K562 (cell line): ENCODE data around the gene CLCN6. TPM values are rescaled to one million over a fixed set of nuclear protein-coding genes. Genes with fewer than 3 reads are reported as not detected.

Experiments used
- CC2D1A ChIP-seq: fragments of 450-650 bp; IDR thresholded peaks from 2 replicates; pipeline ENCODE4 v1.6.1; 2017; ENCODE audit warnings: mild to moderate bottlenecking
- ETV1 ChIP-seq: fragments of 450-650 bp; conservative IDR thresholded peaks from 2 replicates; pipeline ENCODE4 v1.6.1; 2016; ENCODE audit warnings: missing genetic modification characterization, control low read depth, low read depth, missing compliant biosample characterization
- GABPB1 ChIP-seq: sonication (generic); formaldehyde crosslinking; IDR thresholded peaks from 2 replicates; pipeline ENCODE4 v1.8.0; 2022; ENCODE audit warnings: mild to moderate bottlenecking, missing genetic modification reagents
- HNRNPK ChIP-seq: fragments of 200-400 bp; formaldehyde crosslinking; IDR thresholded peaks from one replicate; pipeline ENCODE4 v1.6.1; 2018; ENCODE audit warnings: mild to moderate bottlenecking, low read depth, low read length; ENCODE audit not compliant: poor library complexity, severe bottlenecking
- HSF4 ChIP-seq: fragments of 250-450 bp; sonication (Bioruptor Pico); IDR thresholded peaks from 2 replicates; pipeline ENCODE4 v2.1.2; 2022; ENCODE audit warnings: mild to moderate bottlenecking, moderate library complexity, borderline replicate concordance
- MTA2 ChIP-seq: fragments of 450-650 bp; IDR thresholded peaks from 2 replicates; pipeline ENCODE4 v1.6.1; 2016; ENCODE audit warnings: low read depth
- MYNN ChIP-seq, 2 experiments: sonication (generic); formaldehyde crosslinking in 1 of 2; IDR thresholded peaks; 2 replicates each; pipeline versions ENCODE4 v1.5.0 to v1.6.1; 2016 to 2020; ENCODE audit warnings: antibody characterized with exemption in 1 of 2, missing genetic modification reagents in 1 of 2
- NR2C2 ChIP-seq, 2 experiments: fragments of 200-800 bp in 1 of 2; sonication (Bioruptor generic) in 1 of 2; sonication (generic) in 1 of 2; formaldehyde crosslinking in 1 of 2; IDR thresholded peaks; 2 replicates each; pipeline versions ENCODE4 v1.6.1 to v1.8.0; 2016 to 2022; ENCODE audit warnings: mild to moderate bottlenecking in 1 of 2, missing compliant biosample characterization in 1 of 2, missing genetic modification characterization in 1 of 2, missing genetic modification reagents in 1 of 2
- polyA plus RNA-seq, 8 experiments: library from polyadenylated mRNA; depleted of rRNA in 4 of 8; stranded (reverse) in 5 of 8; unstranded in 3 of 8; fragments of >200 nt; fragmentation: Nextera tagmentation in 2 of 8; fragmentation: Illumina TruSeq in 1 of 8; extraction: Ambion mirVana in 2 of 8; extraction: Trizol in 1 of 8; gene quantifications; 2 replicates each; pipeline versions ENCODE4 v1.2.1 to v1.2.3, GENCODE V29; 2011 to 2014; ENCODE audit warnings: inconsistent platforms in 1 of 8, missing spikeins in 1 of 8
- total RNA-seq, 7 experiments: library from RNA; depleted of rRNA in 6 of 7; stranded (reverse); fragments of >200 nt in 6 of 7; fragmentation: Illumina TruSeq in 2 of 7; extraction: Trizol in 2 of 7; gene quantifications; 2 replicates each; pipeline versions ENCODE4 v1.2.1 to v1.2.3, GENCODE V29; 2011 to 2021; ENCODE audit warnings: low replicate concordance in 1 of 7
- TF ChIP-seq, protein P1 (sequence below): fragments of 450-650 bp; IDR thresholded peaks from 2 replicates; pipeline ENCODE4 v1.6.1; 2016; ENCODE audit warnings: borderline replicate concordance
- TF ChIP-seq, protein P2 (sequence below), 2 experiments: IDR thresholded peaks; 2 replicates each; pipeline ENCODE4 v1.6.1; 2011; ENCODE audit warnings: borderline replicate concordance in 1 of 2, control low read depth in 1 of 2, low read depth in 1 of 2, low read length in 1 of 2, mild to moderate bottlenecking in 1 of 2, mixed read lengths in 1 of 2, moderate library complexity in 1 of 2; ENCODE audit not compliant: insufficient read depth in 1 of 2, insufficient read length in 1 of 2, poor library complexity in 1 of 2, severe bottlenecking in 1 of 2; ENCODE audit errors: extremely low read depth in 1 of 2
- TF ChIP-seq, protein P3 (sequence below): sonication (generic); formaldehyde crosslinking; IDR thresholded peaks from 2 replicates; pipeline ENCODE4 v1.8.1; 2023; ENCODE audit warnings: mild to moderate bottlenecking, missing genetic modification reagents
- TF ChIP-seq, protein P4 (sequence below): sonication (generic); formaldehyde crosslinking; IDR thresholded peaks from 2 replicates; pipeline ENCODE4 v1.9.0; 2022; ENCODE audit warnings: mild to moderate bottlenecking, missing genetic modification reagents
- TF ChIP-seq, protein P5 (sequence below), 2 experiments: IDR thresholded peaks; 2 replicates each; pipeline ENCODE4 v1.6.1; 2012; ENCODE audit warnings: improper control_type of control experiment in 2 of 2, low read depth in 2 of 2, low read length in 2 of 2, borderline replicate concordance in 1 of 2
- TF ChIP-seq, protein P6 (sequence below): IDR thresholded peaks from 2 replicates; pipeline ENCODE4 v1.6.1; 2014; ENCODE audit warnings: antibody characterized with exemption
- TF ChIP-seq, protein P7 (sequence below): sonication (generic); formaldehyde crosslinking; IDR thresholded peaks from 2 replicates; pipeline ENCODE4 v1.5.0; 2020; ENCODE audit warnings: missing genetic modification reagents

The CLCN6 gene
- total and polyA plus RNA-seq, 9 of the 15 experiments (the other 6 are each of a cell fraction or from before 2014, with no cell fraction given): 2.0 to 21.8 (median 13.6) TPM

DNA sequence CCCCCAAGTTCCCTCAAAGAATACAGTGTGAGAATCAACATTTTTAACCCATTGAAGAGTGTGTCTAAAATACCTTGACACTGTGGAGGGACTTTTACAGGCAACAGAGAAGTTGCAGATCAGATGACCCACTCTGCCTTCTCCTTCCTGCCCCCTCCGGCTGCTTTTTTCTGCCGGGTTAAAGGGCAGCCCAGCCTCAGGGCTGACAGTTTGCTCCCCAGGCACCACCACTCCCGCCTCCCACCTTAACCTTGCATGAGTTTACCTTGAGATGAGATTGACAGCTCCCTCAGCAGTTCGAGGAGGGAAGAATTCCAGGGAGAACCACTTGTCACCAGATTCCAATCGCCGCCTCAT is 3.4 kb upstream of the CLCN6 start (continued):
- TF ChIP-seq, protein P1, sequence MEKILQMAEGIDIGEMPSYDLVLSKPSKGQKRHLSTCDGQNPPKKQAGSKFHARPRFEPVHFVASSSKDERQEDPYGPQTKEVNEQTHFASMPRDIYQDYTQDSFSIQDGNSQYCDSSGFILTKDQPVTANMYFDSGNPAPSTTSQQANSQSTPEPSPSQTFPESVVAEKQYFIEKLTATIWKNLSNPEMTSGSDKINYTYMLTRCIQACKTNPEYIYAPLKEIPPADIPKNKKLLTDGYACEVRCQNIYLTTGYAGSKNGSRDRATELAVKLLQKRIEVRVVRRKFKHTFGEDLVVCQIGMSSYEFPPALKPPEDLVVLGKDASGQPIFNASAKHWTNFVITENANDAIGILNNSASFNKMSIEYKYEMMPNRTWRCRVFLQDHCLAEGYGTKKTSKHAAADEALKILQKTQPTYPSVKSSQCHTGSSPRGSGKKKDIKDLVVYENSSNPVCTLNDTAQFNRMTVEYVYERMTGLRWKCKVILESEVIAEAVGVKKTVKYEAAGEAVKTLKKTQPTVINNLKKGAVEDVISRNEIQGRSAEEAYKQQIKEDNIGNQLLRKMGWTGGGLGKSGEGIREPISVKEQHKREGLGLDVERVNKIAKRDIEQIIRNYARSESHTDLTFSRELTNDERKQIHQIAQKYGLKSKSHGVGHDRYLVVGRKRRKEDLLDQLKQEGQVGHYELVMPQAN: peak; percentile 15; the same call in 1 of the 2 replicates
- TF ChIP-seq MYNN (IDR thresholded peaks at IDR 0.05): peak; percentile 75; the same call in 1 of the 2 replicates
- TF ChIP-seq MYNN (CRISPR knock-in tag; IDR thresholded peaks at IDR 0.05): no peak
- no peak for TF ChIP-seq HNRNPK
- TF ChIP-seq, protein P2, sequence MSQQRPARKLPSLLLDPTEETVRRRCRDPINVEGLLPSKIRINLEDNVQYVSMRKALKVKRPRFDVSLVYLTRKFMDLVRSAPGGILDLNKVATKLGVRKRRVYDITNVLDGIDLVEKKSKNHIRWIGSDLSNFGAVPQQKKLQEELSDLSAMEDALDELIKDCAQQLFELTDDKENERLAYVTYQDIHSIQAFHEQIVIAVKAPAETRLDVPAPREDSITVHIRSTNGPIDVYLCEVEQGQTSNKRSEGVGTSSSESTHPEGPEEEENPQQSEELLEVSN (IDR thresholded peaks at IDR 0.05; ENCODE audit: borderline replicate concordance in 1 of 2, extremely low read depth in 1 of 2, insufficient read depth in 1 of 2, insufficient read length in 1 of 2, low read depth in 1 of 2, low read length in 1 of 2, poor library complexity in 1 of 2, severe bottlenecking in 1 of 2): peak in 1 of 2 experiments; percentile 22
- no peak for TF ChIP-seq CC2D1A
- peak; percentile 9; the same call in 1 of the 2 replicates for TF ChIP-seq HSF4 (CRISPR knock-in tag)
- TF ChIP-seq, protein P3, sequence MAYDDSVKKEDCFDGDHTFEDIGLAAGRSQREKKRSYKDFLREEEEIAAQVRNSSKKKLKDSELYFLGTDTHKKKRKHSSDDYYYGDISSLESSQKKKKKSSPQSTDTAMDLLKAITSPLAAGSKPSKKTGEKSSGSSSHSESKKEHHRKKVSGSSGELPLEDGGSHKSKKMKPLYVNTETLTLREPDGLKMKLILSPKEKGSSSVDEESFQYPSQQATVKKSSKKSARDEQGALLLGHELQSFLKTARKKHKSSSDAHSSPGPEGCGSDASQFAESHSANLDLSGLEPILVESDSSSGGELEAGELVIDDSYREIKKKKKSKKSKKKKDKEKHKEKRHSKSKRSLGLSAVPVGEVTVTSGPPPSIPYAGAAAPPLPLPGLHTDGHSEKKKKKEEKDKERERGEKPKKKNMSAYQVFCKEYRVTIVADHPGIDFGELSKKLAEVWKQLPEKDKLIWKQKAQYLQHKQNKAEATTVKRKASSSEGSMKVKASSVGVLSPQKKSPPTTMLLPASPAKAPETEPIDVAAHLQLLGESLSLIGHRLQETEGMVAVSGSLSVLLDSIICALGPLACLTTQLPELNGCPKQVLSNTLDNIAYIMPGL (CRISPR knock-in tag): 0 out of 2 replicates have a peak, but pooled peaks have one; percentile 56
- TF ChIP-seq ETV1: 0 out of 2 replicates have a peak, but pooled peaks have one; percentile 41
- TF ChIP-seq GABPB1: peak; percentile 92
- TF ChIP-seq NR2C2 (CRISPR knock-in tag; IDR thresholded peaks at IDR 0.05): peak; percentile 97
- TF ChIP-seq NR2C2 (tag; IDR thresholded peaks at IDR 0.05): peak; percentile 99
- TF ChIP-seq, protein P4, sequence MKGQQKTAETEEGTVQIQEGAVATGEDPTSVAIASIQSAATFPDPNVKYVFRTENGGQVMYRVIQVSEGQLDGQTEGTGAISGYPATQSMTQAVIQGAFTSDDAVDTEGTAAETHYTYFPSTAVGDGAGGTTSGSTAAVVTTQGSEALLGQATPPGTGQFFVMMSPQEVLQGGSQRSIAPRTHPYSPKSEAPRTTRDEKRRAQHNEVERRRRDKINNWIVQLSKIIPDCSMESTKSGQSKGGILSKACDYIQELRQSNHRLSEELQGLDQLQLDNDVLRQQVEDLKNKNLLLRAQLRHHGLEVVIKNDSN (CRISPR knock-in tag): peak; percentile 54; the same call in 1 of the 2 replicates
- TF ChIP-seq, protein P5, sequence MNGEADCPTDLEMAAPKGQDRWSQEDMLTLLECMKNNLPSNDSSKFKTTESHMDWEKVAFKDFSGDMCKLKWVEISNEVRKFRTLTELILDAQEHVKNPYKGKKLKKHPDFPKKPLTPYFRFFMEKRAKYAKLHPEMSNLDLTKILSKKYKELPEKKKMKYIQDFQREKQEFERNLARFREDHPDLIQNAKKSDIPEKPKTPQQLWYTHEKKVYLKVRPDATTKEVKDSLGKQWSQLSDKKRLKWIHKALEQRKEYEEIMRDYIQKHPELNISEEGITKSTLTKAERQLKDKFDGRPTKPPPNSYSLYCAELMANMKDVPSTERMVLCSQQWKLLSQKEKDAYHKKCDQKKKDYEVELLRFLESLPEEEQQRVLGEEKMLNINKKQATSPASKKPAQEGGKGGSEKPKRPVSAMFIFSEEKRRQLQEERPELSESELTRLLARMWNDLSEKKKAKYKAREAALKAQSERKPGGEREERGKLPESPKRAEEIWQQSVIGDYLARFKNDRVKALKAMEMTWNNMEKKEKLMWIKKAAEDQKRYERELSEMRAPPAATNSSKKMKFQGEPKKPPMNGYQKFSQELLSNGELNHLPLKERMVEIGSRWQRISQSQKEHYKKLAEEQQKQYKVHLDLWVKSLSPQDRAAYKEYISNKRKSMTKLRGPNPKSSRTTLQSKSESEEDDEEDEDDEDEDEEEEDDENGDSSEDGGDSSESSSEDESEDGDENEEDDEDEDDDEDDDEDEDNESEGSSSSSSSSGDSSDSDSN (IDR thresholded peaks at IDR 0.05; ENCODE audit: borderline replicate concordance in 1 of 2, low read depth in 2 of 2, low read length in 2 of 2): 0 out of 4 replicates have a peak, but pooled peaks of 1 of the 2 experiments have one; percentile 37
- TF ChIP-seq, protein P6, sequence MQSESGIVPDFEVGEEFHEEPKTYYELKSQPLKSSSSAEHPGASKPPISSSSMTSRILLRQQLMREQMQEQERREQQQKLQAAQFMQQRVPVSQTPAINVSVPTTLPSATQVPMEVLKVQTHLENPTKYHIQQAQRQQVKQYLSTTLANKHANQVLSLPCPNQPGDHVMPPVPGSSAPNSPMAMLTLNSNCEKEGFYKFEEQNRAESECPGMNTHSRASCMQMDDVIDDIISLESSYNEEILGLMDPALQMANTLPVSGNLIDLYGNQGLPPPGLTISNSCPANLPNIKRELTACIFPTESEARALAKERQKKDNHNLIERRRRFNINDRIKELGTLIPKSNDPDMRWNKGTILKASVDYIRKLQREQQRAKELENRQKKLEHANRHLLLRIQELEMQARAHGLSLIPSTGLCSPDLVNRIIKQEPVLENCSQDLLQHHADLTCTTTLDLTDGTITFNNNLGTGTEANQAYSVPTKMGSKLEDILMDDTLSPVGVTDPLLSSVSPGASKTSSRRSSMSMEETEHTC: peak; percentile 67; the same call in 1 of the 2 replicates
- TF ChIP-seq, protein P7, sequence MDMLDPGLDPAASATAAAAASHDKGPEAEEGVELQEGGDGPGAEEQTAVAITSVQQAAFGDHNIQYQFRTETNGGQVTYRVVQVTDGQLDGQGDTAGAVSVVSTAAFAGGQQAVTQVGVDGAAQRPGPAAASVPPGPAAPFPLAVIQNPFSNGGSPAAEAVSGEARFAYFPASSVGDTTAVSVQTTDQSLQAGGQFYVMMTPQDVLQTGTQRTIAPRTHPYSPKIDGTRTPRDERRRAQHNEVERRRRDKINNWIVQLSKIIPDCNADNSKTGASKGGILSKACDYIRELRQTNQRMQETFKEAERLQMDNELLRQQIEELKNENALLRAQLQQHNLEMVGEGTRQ: peak; percentile 9; the same call in 1 of the 2 replicates
- peak; percentile 77 for TF ChIP-seq MTA2
